GM19468 (cell line): Measurements from ENCODE around the gene LRRC2.

Experiments
- ATAC-seq: cut with Tn5 transposase; IDR thresholded peaks from one replicate; pipeline ENCODE4 v1.9.1; 2021; ENCODE audit warnings: mild to moderate bottlenecking, moderate library complexity, moderate number of reproducible peaks; ENCODE audit not compliant: unreplicated experiment; ENCODE audit errors: extremely low read depth

Gene LRRC2

DNA sequence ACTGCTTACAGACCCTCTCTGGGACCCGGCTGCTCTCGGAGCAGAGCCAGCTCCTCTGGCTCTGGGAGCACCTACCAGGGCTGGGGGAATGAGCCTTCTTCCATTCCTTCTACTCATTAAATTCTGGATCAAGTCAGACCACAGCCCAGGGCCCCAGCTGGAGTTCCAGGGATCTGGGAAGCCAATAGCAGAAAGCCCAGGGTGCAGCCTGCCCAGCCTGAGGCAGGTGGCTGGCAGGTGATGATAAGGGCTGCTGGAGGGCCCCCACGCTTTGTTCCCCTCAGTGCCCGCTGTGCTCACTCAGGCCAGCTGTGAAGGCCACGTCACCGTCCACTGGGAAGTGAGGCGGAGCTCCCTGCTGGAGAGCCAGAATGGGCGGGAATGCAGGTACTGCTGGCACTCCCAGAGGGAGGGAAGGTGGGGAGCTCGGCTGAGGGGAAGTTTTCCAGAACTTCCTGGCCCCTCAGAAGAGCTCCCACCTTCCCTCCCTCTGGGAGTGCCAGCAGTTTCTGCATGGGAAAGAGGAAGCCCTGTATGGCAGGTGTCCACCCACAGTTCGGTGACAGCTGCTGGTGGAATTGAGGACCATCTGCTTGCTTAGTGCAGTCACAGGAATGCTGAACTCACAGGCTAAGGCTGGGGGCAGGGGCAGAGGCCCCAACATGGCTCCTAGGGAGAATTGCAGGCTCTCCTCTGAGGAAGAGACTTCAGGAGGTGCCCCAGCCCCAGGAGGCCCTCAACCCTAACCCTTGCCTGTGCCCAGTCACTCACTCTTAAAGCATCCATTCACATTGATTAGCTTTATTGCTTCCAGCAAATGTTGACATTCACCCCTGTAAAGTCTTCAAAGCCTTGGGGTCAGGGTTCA is 81.0 kb downstream of the LRRC2 start:
- ATAC-seq = no peak

DNA sequence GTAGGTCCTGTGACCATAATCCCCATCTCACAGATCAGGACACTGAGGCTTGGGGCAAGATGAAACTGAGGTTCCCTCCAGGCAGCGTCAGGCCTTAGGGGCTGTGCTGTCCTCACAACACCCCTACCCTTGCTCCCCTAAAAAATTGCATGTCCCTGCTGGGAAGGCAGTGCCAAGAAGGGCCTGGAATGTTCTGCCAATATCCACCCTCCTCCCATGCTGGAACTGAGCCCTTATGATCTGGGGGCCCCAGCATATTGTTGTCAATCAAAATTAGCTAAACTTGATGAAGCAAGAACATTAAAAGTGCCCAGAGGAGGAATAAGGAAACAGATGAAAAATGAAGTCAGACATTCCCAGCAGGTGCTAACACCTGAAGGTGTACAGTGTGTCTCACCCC is 81.7 kb downstream of the LRRC2 start:
- no peak for ATAC-seq

DNA sequence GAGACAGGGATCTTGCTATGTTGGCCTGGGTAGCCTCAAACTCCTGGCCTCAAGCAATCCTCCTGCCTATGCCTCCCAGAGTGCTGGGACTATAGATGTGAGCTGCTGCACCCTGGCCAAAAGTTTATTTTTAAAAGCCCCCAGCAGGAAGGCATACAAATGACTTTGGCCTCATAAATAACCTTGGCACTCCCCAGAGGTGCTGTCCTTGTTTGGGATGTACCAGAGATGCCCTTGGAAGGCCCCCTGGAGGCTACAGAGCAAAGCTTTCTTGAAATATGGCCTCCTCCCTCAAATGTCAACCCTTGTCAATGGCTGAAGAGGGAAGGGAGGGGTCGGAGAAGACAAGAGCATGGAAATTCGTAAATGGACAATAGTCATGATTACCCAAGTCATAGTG is 82.3 kb downstream of the LRRC2 start:
- ATAC-seq = no peak

DNA sequence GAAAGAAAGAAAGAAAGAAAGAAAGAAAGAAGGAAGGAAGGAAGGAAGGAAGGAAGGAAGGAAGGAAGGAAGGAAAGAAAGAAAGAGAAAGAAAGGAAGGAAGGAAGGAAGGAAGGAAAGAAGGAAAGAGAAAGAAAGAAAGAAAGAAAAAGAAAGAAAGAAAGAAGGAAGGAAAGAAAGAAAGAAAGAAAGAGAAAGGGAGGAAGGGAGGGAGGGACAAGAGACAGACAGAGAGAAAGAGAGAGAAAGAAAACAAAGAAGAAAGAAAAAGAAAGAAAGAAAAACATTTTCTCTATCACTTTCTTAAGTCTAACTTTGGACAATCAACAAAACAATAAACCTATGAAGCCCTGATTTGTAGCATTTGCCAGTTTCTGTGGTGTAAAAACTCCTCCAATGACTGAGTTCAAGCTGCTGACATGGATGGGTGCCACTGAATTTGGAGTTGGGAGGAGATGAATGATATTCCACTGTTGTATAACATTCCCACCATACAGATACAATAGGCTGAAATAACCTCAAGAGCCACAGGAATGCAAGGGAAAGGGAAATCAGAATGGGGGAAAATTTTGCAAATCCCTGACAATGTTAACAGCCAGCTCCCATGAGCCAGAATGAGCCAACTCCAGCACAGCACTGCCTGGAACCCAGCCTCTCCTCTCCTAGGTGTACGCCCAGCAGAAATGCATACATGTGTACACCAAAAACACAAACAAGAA is 83.3 kb downstream of the LRRC2 start:
- ATAC-seq = no peak

DNA sequence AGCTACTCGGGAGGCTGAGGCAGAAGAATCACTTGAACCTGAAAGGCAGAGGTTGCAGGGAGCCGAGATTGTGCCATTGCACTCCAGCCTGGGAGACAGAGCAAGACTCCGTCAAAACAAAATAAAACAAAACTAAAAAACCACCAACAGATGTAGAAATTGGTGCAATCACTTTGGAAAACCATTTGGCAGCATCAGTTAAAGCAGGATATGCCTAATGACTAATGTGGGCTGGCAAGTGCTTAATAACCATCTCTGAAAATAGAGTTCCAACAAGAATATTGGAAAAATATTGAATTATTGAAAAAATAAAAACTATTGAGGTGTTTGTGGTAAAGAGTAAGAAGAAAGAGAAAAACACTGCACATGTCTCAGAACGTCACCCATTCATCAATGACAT is 84.5 kb downstream of the LRRC2 start:
- no peak for ATAC-seq

DNA sequence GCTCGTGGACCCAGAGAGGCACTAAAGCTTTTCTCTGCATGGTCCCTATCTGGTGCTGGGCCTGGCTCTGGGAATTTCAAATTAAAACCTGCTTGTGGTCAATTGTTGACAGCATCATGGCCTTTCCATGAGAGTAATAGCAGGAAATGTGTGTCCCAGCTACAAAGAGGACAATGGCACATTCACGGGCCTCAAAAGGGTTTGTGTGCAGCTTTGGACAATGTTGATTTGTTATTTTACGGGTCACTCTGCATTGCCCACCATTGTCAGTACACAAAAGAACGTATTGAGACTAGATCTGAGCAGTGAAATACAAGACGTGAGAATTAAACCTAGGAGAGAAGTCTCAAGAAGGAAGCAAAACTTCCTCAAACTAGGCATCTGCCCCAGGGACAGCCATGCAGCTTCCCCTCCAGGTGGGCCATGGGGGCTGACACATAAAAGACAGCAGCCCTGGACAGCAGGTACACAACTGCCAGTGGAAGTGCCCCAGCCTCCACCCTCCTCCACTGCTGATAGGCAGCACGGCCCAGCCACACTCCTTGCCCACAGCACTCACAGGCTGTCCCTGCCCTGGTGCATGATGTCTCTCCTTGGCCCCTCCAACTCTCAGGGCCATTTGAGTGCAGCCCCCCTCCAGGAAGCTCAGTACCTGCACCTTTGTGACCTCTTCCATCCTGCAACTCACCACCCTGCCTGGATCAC is 85.5 kb downstream of the LRRC2 start:
- ATAC-seq = no peak

DNA sequence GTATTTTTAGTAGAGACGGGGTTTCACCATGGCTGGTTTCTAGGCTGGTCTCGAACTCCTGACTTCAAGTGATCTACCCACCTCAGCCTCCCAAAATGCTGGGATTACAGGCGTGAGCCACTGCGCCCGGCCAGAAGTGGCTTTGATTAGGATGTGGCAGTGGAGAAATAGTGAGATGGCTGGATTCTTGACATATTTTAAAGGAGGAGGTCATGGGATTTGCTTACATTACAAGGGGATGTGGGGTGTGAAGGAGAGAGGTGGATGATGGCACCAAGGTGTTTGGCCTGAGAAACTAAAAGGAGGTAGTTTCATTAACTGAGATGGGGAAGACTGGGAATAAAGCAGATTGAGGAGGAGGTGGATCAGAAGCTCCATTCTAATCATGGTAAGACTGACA is 86.4 kb downstream of the LRRC2 start:
- ATAC-seq = no peak

DNA sequence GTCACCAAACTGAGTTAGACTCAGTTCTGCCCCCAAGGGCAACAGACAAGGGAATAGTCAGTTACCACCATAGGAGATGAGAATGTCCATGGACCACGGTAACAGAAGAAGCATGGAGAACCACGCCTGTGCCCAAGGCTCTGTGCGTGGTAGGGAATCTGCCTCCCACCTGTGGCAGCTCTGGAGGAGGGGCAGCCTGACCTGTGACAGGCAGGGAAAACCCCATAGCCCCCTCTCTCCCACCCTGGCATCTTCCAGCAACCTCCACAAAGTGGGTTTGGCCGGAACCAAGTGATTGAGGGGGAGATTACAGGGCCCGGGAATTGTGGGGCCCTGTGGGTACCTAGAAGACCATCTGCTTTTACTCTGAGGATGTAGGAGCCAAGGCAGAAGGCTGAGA is 87.1 kb downstream of the LRRC2 start:
- no peak for ATAC-seq

DNA sequence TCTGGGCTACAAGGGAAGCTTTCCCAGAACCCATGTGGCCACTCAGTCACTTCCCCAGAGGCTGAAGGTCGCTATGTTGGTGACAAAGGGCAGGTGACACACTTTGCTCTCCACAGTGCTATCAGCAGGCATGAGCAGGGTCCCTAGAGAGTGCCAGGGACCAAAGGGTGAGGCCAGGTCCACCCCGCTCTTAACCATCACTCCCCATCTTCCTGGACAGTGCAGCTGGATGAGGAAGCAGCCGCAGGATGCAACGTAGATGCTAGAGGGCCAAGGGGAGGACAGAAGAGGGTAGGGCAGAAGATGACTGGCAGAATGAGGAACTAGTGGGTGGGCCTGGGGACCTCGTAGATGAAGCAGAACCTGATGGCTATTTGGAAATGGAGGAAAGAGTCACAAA is 87.8 kb downstream of the LRRC2 start:
- no peak for ATAC-seq

DNA sequence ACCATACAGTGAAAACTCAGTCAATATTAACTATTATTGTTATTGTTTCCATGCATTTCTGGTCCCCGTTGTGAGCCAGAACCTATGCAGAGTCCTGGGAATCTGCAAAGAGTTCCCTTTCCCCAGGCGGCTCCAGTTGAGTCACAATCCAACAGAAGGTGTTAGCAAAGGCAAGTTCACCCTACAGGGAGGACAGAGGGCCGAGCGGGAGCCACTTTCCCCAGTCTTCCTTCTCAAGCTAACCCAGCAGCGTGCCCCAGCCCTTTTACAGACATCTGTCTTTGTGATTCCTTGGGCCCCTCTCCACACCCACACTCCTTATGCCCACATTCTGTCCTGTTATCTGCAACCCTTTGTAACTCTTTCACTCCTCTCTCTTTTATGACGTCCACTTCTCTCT is 88.3 kb downstream of the LRRC2 start:
- no peak for ATAC-seq

DNA sequence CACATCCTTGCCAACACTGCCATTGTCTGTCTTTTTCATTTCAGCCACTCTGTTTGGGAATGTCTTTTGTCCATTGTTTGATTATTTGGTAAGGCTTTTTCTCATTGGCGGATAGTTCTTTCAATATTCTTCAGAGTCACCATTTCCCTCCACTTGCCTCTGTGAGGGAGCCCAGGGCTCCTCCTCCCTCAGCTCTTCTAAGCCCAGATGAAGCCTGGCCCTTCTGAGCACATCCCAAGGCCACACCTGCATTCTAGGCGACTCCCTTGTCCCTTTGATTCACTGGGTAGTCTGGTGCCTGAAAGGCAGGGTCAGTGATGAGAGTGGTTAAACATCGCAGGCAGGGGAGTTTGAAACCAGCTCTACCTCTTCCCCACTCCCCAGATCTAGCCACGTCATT is 89.0 kb downstream of the LRRC2 start:
- no peak for ATAC-seq

DNA sequence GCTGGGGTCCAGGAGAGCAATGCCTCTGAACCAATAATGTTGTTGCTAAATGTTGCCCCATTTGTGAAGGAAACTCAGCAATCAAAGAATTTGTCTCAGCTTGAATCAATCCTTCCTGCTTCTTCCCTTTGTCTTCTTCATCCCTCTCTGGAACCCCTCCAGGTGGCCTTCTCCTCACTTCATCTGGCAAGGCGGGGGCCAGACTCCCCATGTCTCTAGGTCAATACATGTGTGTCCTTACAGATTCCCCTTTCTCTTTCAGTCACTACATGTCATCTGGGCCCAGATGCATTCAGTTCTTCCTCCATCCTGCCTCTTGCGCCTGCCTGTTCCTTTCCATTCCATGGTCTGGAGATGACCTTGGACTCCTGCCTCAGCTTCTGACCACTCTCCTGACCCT is 93.4 kb downstream of the LRRC2 start:
- no peak for ATAC-seq

DNA sequence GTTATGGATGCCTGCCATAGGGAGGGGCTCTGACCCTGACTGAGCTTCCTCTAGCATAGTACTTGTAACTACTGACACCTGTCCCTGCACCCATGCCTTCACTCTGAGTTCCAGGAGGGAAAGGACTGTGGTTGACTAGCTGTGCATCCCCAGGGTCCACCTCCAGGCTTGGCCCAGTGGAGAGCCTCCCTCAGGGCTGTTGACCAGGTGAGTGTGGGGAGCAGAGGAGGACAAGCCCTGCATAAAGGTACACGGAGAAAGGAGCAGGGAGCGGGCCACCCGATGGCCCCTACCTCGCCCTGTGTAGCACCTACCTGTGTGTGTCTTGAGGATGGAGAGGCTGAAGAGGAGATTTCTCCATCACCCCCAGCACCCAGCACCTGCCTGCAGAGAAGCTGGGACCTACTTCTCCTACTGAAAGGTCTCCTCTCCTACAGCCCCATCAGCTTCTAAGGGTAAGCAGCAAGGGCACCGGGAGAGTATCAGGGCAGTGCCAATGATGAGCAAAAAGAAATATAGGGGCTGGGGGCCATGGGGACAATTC is 94.7 kb downstream of the LRRC2 start:
- ATAC-seq = no peak

DNA sequence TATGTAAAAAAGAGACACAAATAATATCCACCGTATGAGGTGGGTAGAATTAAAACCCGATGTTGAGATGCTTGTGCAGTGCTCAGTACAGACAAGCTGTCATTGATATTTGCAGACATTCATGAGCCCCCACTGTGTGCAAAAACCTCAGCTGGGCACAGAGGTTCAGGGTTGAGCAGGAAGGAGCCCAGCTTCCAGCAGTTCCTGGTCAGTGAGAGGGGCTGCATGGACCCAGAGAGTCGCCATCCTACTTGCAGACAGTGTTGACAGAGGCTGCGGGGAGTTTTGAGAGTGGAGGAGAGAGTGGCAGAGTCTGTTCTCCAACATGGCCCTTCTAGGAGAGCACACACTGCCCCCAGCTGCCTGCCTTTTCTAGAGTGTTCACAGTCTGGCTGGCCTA is 95.3 kb downstream of the LRRC2 start:
- ATAC-seq = no peak

DNA sequence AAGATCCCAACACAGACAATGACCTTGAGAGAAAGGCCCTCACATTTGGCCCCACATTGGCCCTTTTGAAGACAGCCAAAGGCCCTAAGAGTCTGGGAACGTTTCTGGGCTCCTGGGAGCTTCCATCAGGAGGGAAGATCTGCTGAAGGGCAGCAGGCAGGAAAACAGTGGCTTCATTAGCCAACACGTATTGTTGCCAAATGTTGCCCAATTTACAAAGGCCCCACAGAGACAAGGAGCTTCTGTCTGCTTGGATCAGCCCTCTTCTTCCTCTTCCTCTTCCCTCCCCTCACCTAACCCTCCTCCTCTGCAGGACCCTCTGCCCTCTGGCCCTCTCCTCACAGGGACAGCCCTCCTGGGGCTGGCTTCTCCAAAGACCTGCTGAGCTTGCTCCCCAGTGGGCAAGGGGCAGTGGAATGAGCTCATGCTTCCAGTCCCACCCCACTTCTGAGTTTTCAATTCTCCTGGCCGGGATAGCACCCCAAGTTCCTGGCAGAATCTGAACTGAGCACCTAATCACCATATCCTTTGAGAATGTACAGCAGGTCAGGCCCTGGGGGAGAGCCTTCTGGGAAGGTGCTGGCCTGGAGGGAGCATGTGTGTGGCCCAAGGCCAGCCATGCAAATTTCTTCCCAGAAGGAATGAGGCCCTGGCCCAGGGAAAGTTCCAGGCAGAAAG is 96.3 kb downstream of the LRRC2 start:
- no peak for ATAC-seq

DNA sequence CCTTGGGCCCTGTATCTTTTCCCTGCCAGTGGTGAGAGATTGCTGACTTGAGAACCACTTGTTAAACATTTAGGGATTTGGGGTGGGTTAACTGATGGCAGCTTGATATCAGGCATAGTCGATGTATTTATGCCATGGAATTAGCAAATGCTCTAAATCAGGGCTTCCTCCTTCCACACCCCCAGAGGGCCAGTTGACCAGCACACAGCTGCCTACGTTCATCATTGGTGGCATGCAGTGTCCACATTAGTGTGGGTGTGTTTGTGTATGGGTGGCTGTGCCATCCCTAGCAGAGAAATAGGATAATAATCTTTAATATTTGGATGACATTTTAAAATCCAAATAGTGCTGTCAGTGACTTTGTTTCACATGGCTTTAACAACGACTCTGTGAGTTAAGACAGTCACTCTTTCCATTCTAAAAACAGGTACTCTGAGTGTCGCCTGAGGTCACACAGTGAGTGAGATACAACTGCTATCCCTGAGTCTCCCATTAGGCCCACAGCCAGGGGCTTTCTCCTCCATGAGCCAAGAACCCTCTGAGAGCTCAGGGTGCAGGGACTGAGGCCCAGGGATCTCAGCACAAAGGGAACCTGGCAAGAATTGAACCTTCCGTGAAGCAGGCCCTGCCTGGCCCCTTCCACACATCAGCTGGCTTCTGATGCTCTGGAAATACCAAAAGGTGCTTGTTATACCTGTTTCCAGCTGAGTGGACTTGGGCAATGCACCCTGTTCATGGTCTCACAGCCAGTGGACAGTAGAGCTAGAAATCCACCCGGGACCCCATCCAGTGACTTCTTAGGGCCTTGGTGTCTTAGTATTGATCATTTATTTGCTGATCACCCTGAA is 97.1 kb downstream of the LRRC2 start:
- ATAC-seq = no peak

DNA sequence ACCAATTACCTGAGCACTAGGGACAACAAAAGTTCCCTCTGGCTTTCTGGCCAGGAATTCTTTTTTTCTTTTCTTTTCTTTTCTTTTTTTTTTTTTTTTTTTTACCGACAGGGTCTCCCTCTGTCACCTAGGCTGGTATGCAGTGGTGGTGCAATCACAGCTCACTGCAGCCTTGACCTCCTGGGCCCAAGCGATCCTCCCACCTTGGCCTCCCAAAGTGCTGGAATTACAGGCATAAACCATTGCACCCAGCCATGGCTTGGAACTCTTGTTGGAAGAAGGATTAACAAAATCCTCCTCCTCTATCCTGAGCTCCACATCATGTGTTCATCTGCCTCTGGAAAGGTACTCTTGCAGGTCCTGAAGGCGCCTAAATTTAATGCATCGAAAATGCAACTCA is 98.5 kb downstream of the LRRC2 start:
- ATAC-seq = no peak

DNA sequence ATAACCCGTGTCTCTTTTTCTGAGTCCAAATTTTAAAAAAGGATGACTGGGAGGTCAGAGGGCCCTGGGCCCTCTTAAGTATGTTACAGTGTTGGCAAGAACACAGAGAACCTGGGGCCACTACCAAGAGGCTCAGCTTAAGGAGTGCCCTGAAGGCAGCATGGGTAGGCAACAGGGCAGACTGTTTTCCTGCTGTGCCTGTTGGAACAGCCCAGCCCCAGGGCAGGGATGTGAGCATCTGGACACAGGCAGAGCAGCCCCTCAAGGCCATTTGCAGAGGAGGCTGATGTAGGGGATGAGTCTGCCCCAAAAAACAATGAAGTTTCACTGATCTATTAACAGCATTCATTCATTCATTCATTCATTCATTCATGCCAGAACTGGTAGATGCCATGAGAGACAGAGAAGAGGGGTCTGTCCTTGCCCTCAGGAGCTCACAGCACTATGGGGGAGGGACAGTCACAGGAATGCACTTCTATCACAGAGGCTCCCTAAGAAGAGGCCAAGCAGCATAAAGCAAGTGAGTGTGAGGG is 99.2 kb downstream of the LRRC2 start:
- ATAC-seq = no peak

DNA sequence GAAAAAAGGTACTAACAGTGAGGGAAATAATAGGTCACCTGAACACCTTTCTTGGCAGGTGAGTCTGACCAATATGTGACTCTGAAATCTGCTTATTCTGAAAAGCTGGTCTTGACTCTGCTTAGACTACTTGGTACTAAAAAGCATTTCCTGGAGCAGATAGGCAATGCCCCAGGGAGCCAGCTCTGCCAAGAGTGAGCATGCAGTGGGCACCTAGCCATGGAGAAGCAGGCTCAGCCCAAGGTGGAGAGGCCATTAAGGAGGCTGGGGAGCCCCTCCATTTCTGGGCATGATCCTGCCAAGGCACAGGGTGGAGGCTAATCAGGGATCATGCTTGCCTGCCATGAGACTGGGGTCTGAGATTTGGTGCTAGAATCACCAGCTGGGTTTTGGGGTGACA is 99.8 kb downstream of the LRRC2 start:
- ATAC-seq = no peak
